HepG2 (cell line): Measurements from ENCODE around the gene TAF1D. TPM values are rescaled to one million over a fixed set of nuclear protein-coding genes. Genes with fewer than 3 reads are reported as not detected.

Experiments
- CHCHD3 ChIP-seq: sonication (generic); formaldehyde crosslinking; IDR thresholded peaks from 2 replicates; pipeline ENCODE4 v1.8.0; 2022; ENCODE audit warnings: mild to moderate bottlenecking, missing genetic modification reagents, moderate library complexity
- DR1 ChIP-seq: sonication (generic); formaldehyde crosslinking; IDR thresholded peaks from 2 replicates; pipeline ENCODE4 v1.8.0; 2021; ENCODE audit warnings: mild to moderate bottlenecking, missing genetic modification reagents, inconsistent platforms
- FOSL1 ChIP-seq: sonication (generic); formaldehyde crosslinking; IDR thresholded peaks from 2 replicates; pipeline ENCODE4 v1.9.0; 2021; ENCODE audit warnings: missing genetic modification reagents, borderline replicate concordance
- HNRNPL ChIP-seq: fragments of 200-400 bp; formaldehyde crosslinking; IDR thresholded peaks from 2 replicates; pipeline ENCODE4 v1.6.1; 2017; ENCODE audit warnings: mild to moderate bottlenecking, low read depth, low read length
- HNRNPUL1 ChIP-seq: fragments of 200-400 bp; formaldehyde crosslinking; IDR thresholded peaks from 2 replicates; pipeline ENCODE4 v1.6.1; 2017; ENCODE audit warnings: low read depth, mild to moderate bottlenecking, low read length, moderate library complexity
- HOXA3 ChIP-seq: sonication (generic); formaldehyde crosslinking; IDR thresholded peaks from 2 replicates; pipeline ENCODE4 v1.5.0; 2020; ENCODE audit warnings: missing genetic modification reagents
- JUNB ChIP-seq: sonication (generic); formaldehyde crosslinking; IDR thresholded peaks from 2 replicates; pipeline ENCODE4 v1.8.0; 2022; ENCODE audit warnings: missing genetic modification reagents, mild to moderate bottlenecking, borderline replicate concordance
- KAT2B ChIP-seq: fragments of 150-350 bp; IDR thresholded peaks from 2 replicates; pipeline ENCODE4 v1.6.1; 2014; ENCODE audit warnings: low read depth, low read length, borderline replicate concordance
- MXI1 ChIP-seq: IDR thresholded peaks from 3 replicates; pipeline ENCODE4 v1.6.1; 2012; ENCODE audit warnings: low read depth, low read length, inconsistent platforms, borderline replicate concordance
- NFE2 ChIP-seq: sonication (generic); formaldehyde crosslinking; IDR thresholded peaks from 2 replicates; pipeline ENCODE4 v1.4.0; 2020; ENCODE audit warnings: missing genetic modification reagents
- NFE2L1 ChIP-seq: sonication (generic); formaldehyde crosslinking; IDR thresholded peaks from 2 replicates; pipeline ENCODE4 v1.4.0; 2020; ENCODE audit warnings: missing genetic modification reagents, mild to moderate bottlenecking, borderline replicate concordance
- NONO ChIP-seq, 2 experiments: fragments of 450-650 bp in 1 of 2; sonication (generic) in 1 of 2; formaldehyde crosslinking in 1 of 2; IDR thresholded peaks in 1 of 2; conservative IDR thresholded peaks in 1 of 2; 2 replicates each; pipeline versions ENCODE4 v1.6.1 to v1.8.0; 2017 to 2022; ENCODE audit warnings: mild to moderate bottlenecking in 1 of 2, missing genetic modification reagents in 1 of 2, moderate library complexity in 1 of 2
- NR2F2 ChIP-seq: IDR thresholded peaks from 2 replicates; pipeline ENCODE4 v1.6.1; 2012; ENCODE audit warnings: low read depth, inconsistent platforms, borderline replicate concordance
- PHF5A ChIP-seq: IDR thresholded peaks from one replicate; pipeline ENCODE4 v1.6.1; 2018; ENCODE audit warnings: low read depth, missing genetic modification reagents; ENCODE audit not compliant: unreplicated experiment
- TBP ChIP-seq: sonication (generic); formaldehyde crosslinking; IDR thresholded peaks from 2 replicates; pipeline ENCODE4 v1.5.0; 2020; ENCODE audit warnings: missing genetic modification reagents
- ZBTB49 ChIP-seq: sonication (generic); formaldehyde crosslinking; IDR thresholded peaks from 2 replicates; pipeline ENCODE4 v1.4.0; 2020; ENCODE audit warnings: missing genetic modification reagents, borderline replicate concordance
- ZFAT ChIP-seq: sonication (generic); formaldehyde crosslinking; conservative IDR thresholded peaks from 2 replicates; pipeline ENCODE4 v1.8.1; 2023; ENCODE audit warnings: missing genetic modification reagents, inconsistent platforms
- ZMAT3 ChIP-seq: sonication (generic); formaldehyde crosslinking; conservative IDR thresholded peaks from 2 replicates; pipeline ENCODE4 v1.7.0; 2021; ENCODE audit warnings: missing genetic modification reagents
- ZNF615 ChIP-seq: sonication (generic); formaldehyde crosslinking; IDR thresholded peaks from 2 replicates; pipeline ENCODE4 v1.5.0; 2020; ENCODE audit warnings: mild to moderate bottlenecking, missing genetic modification reagents, borderline replicate concordance
- ZNF710 ChIP-seq: sonication (generic); formaldehyde crosslinking; IDR thresholded peaks from 2 replicates; pipeline ENCODE4 v1.5.0; 2020; ENCODE audit warnings: mild to moderate bottlenecking, missing genetic modification reagents, borderline replicate concordance
- polyA plus RNA-seq, 8 experiments: library from polyadenylated mRNA; depleted of rRNA in 3 of 8; stranded (reverse) in 7 of 8; unstranded in 1 of 8; fragments of >200 nt; fragmentation: Illumina TruSeq in 4 of 8; extraction: Trizol in 4 of 8; gene quantifications; 2 replicates each; pipeline versions ENCODE4 v1.2.1 to v1.2.3, GENCODE V29; 2011 to 2016; ENCODE audit warnings: low read depth in 4 of 8, missing spikeins in 1 of 8, mixed read lengths in 1 of 8; ENCODE audit not compliant: insufficient read depth in 1 of 8
- total RNA-seq, 5 experiments: library from RNA; depleted of rRNA; stranded (reverse); fragments of >200 nt; fragmentation: Illumina TruSeq; extraction: Trizol; gene quantifications; 2 replicates each; pipeline ENCODE4 v1.2.3, GENCODE V29; 2016; ENCODE audit warnings: low read depth in 1 of 5
- TF ChIP-seq, protein P1 (sequence below): sonication (generic); formaldehyde crosslinking; IDR thresholded peaks from 2 replicates; pipeline ENCODE4 v1.4.0; 2020; ENCODE audit warnings: mild to moderate bottlenecking, missing genetic modification reagents, borderline replicate concordance

TAF1D gene
- total and polyA plus RNA-seq, 2 of the 13 experiments (the other 11 are each of a cell fraction or from before 2014, with no cell fraction given), result 132 to 207 TPM

DNA sequence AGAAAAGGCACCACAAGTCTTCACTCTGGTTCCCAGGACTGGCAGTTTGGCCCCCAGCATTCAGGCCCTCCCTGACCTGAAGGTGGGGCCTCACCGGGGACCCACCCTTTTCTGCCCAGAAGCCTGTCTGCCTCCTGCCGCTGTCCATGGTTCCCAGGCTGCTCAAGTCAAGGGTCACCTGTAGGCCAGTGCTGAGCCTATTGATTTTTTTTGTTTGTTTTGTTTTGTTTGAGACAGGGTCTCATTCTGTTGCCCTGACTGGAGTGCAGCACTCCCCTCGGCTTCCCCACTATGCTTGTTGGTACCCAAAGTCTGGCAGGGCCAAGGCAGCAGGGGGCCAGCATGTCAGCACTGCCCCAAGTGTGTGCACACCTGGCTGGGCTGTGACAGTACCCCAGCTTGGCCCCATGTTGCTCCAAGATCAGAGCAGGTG lies 31.8 kb upstream of the TAF1D start (continued):
- TF ChIP-seq ZFAT (CRISPR knock-in tag), result no peak
- TF ChIP-seq KAT2B, result peak; percentile 53; the same call in 1 of the 2 replicates
- TF ChIP-seq ZNF710 (CRISPR knock-in tag), result no peak; the same call in 1 of the 2 replicates
- no peak for TF ChIP-seq PHF5A (CRISPR knock-in tag)
- TF ChIP-seq FOSL1 (CRISPR knock-in tag), result no peak
- TF ChIP-seq DR1, result no peak
- TF ChIP-seq MXI1, result no peak; the same call in 2 of the 3 replicates
- peak; percentile 75; the same call in 1 of the 2 replicates for TF ChIP-seq JUNB (CRISPR knock-in tag)
- TF ChIP-seq ZBTB49 (CRISPR knock-in tag), result peak; percentile 89; the same call in 1 of the 2 replicates
- TF ChIP-seq HOXA3 (CRISPR knock-in tag), result peak; percentile 58; the same call in 1 of the 2 replicates
- TF ChIP-seq ZNF615, result no peak
- no peak for TF ChIP-seq NFE2L1 (CRISPR knock-in tag)
- no peak for TF ChIP-seq HNRNPL
- TF ChIP-seq ZMAT3 (CRISPR knock-in tag), result 0 out of 2 replicates have a peak, but pooled peaks have one; percentile 61
- TF ChIP-seq, protein P1, sequence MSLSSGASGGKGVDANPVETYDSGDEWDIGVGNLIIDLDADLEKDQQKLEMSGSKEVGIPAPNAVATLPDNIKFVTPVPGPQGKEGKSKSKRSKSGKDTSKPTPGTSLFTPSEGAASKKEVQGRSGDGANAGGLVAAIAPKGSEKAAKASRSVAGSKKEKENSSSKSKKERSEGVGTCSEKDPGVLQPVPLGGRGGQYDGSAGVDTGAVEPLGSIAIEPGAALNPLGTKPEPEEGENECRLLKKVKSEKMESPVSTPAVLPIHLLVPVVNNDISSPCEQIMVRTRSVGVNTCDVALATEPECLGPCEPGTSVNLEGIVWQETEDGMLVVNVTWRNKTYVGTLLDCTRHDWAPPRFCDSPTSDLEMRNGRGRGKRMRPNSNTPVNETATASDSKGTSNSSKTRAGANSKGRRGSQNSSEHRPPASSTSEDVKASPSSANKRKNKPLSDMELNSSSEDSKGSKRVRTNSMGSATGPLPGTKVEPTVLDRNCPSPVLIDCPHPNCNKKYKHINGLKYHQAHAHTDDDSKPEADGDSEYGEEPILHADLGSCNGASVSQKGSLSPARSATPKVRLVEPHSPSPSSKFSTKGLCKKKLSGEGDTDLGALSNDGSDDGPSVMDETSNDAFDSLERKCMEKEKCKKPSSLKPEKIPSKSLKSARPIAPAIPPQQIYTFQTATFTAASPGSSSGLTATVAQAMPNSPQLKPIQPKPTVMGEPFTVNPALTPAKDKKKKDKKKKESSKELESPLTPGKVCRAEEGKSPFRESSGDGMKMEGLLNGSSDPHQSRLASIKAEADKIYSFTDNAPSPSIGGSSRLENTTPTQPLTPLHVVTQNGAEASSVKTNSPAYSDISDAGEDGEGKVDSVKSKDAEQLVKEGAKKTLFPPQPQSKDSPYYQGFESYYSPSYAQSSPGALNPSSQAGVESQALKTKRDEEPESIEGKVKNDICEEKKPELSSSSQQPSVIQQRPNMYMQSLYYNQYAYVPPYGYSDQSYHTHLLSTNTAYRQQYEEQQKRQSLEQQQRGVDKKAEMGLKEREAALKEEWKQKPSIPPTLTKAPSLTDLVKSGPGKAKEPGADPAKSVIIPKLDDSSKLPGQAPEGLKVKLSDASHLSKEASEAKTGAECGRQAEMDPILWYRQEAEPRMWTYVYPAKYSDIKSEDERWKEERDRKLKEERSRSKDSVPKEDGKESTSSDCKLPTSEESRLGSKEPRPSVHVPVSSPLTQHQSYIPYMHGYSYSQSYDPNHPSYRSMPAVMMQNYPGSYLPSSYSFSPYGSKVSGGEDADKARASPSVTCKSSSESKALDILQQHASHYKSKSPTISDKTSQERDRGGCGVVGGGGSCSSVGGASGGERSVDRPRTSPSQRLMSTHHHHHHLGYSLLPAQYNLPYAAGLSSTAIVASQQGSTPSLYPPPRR, result peak; percentile 64; the same call in 1 of the 2 replicates
- peak; percentile 81; the same call in 1 of the 2 replicates for TF ChIP-seq NR2F2
- no peak for TF ChIP-seq TBP
- no peak for TF ChIP-seq HNRNPUL1
- no peak for TF ChIP-seq NFE2
- no peak for TF ChIP-seq CHCHD3
- TF ChIP-seq NONO (IDR thresholded peaks at IDR 0.05), result no peak
- TF ChIP-seq NONO (CRISPR knock-in tag; conservative IDR thresholded peaks at IDR 0.05), result peak; percentile 65; the same call in 1 of the 2 replicates
